B cell (primary cell): ENCODE data around the gene TRPM8. TPM values are rescaled to one million over a fixed set of nuclear protein-coding genes. Genes with fewer than 3 reads are reported as not detected.

Experiments
- ATAC-seq: fragments of 200-7000 bp; cut with Tn5 transposase; one replicate; pipeline ENCODE4 v1.10.0; 2021; ENCODE audit warnings: low read depth, mild to moderate bottlenecking, moderate number of reproducible peaks, moderate library complexity
- CTCF ChIA-PET: fragments of 350-600 bp; sonication (Branson Sonifier 250); formaldehyde crosslinking; loops from one replicate; lab custom pipeline; 2021; ENCODE audit warnings: antibody characterized with exemption, inconsistent platforms; lab: Charles Lee
- POLR2A ChIA-PET: fragments of 350-600 bp; sonication (Branson Sonifier 250); formaldehyde crosslinking; loops from one replicate; lab custom pipeline; 2021; ENCODE audit warnings: antibody characterized with exemption; lab: Charles Lee
- DNase-seq: peaks from one replicate; pipeline ENCODE4 v3.0.0; 2013
- H2AFZ ChIP-seq: 2 replicates; pipeline ENCODE4 v1.6.1; 2012; ENCODE audit warnings: mild to moderate bottlenecking, low read depth, low read length; ENCODE audit not compliant: insufficient read depth, poor library complexity, severe bottlenecking
- H3K27ac ChIP-seq, 2 donors: 1 replicate in 1 of 2; 2 replicates in 1 of 2; pipeline ENCODE4 v1.5.1; 2012 to 2013; ENCODE audit warnings: low read length in 2 of 2, mild to moderate bottlenecking in 2 of 2, moderate library complexity in 1 of 2
- H3K27me3 ChIP-seq, 4 experiments: fragments of 200-600 bp in 1 of 4; sonication (generic) in 1 of 4; replicated peaks in 1 of 4; 1 replicate in 2 of 4; 2 replicates in 2 of 4; pipeline versions ENCODE4 v1.6.1 to v1.7.0; 2013 to 2016; ENCODE audit warnings: low read length in 3 of 4, mild to moderate bottlenecking in 2 of 4, mixed read lengths in 1 of 4, moderate library complexity in 1 of 4; ENCODE audit not compliant: insufficient read depth in 4 of 4, control insufficient read depth in 3 of 4; ENCODE audit errors: control extremely low read depth in 1 of 4
- H3K36me3 ChIP-seq, 2 experiments: replicated peaks in 1 of 2; 1 replicate in 1 of 2; 2 replicates in 1 of 2; pipeline versions ENCODE4 v1.6.1 to v1.7.1; 2013; ENCODE audit warnings: low read length in 1 of 2; ENCODE audit not compliant: insufficient read depth in 2 of 2, control insufficient read depth in 1 of 2; ENCODE audit errors: control extremely low read depth in 1 of 2, extremely low read depth in 1 of 2
- H3K4me1 ChIP-seq, 2 donors: fragments of 200-600 bp in 1 of 2; sonication (generic) in 1 of 2; 1 replicate in 1 of 2; 2 replicates in 1 of 2; pipeline versions ENCODE4 v1.5.1 to v1.6.1; 2013 to 2017; ENCODE audit warnings: low read length in 2 of 2; ENCODE audit not compliant: control insufficient read depth in 2 of 2, insufficient read depth in 2 of 2
- H3K4me2 ChIP-seq: replicated peaks from 2 replicates; pipeline ENCODE3; 2012; ENCODE audit warnings: mild to moderate bottlenecking, low read depth, low read length; ENCODE audit not compliant: poor library complexity, severe bottlenecking
- H3K4me3 ChIP-seq, 5 experiments: fragments of 200-600 bp in 1 of 5; sonication (generic) in 1 of 5; 1 replicate in 3 of 5; 2 replicates in 2 of 5; pipeline versions ENCODE4 v1.5.1 to v1.7.0; 2011 to 2016; ENCODE audit warnings: low read length in 4 of 5, mild to moderate bottlenecking in 4 of 5, low read depth in 2 of 5, control low read depth in 1 of 5, moderate library complexity in 1 of 5; ENCODE audit not compliant: insufficient read depth in 1 of 5; ENCODE audit errors: control extremely low read depth in 1 of 5, extremely low read depth in 1 of 5
- H3K79me2 ChIP-seq: fragments of 200-600 bp; sonication (generic); one replicate; pipeline ENCODE4 v1.6.0; 2016; ENCODE audit warnings: low read length; ENCODE audit not compliant: control insufficient read depth, insufficient read depth
- H3K9ac ChIP-seq: fragments of 200-600 bp; sonication (generic); 2 replicates; pipeline ENCODE4 v1.6.1; 2017; ENCODE audit warnings: mild to moderate bottlenecking, low read length, moderate library complexity
- H3K9me3 ChIP-seq, 3 donors: one replicate each; pipeline versions ENCODE4 v1.6.1 to v1.7.1; 2013; ENCODE audit warnings: low read length in 2 of 3; ENCODE audit not compliant: control insufficient read depth in 2 of 3, insufficient read depth in 1 of 3; ENCODE audit errors: control extremely low read depth in 1 of 3
- H4K20me1 ChIP-seq: 2 replicates; pipeline ENCODE4 v1.6.0; 2012; ENCODE audit warnings: mild to moderate bottlenecking, low read length; ENCODE audit not compliant: insufficient read depth, control insufficient read depth, poor library complexity, severe bottlenecking
- H3K27ac Mint-ChIP-seq: one replicate; pipeline ENCODE4 v1.8.0; 2021; ENCODE audit warnings: mixed read lengths
- H3K27me3 Mint-ChIP-seq: one replicate; pipeline ENCODE4 v1.8.0; 2021; ENCODE audit warnings: mixed read lengths
- H3K4me1 Mint-ChIP-seq: one replicate; pipeline ENCODE4 v1.8.0; 2021; ENCODE audit warnings: mixed read lengths
- H3K4me3 Mint-ChIP-seq: one replicate; pipeline ENCODE4 v1.8.0; 2021; ENCODE audit warnings: mixed read lengths
- H3K9me3 Mint-ChIP-seq: one replicate; pipeline ENCODE4 v1.8.0; 2022; ENCODE audit warnings: mixed read lengths; ENCODE audit not compliant: insufficient read depth
- EZH2 ChIP-seq: IDR thresholded peaks from 2 replicates; pipeline ENCODE4 v1.6.1; 2012; ENCODE audit warnings: borderline replicate concordance, low read depth, mild to moderate bottlenecking, moderate library complexity, low read length; ENCODE audit not compliant: insufficient read depth, poor library complexity, severe bottlenecking
- WGBS: methylation state at CpG from one replicate; pipeline ENCODE4 v1.1.5; 2013; ENCODE audit warnings: missing lambda C conversion rate; ENCODE audit not compliant: insufficient coverage; 5-methylcytosine and 5-hydroxymethylcytosine counted together
- intact Hi-C: fragments of 100-400 bp; cut with micrococcal nuclease; formaldehyde crosslinking; loops from one replicate; pipeline ENCODE4 v1.10.0; 2022
- polyA plus RNA-seq: library from polyadenylated mRNA; depleted of rRNA; stranded (reverse); fragments of >200 nt; gene quantifications from 2 replicates; pipeline ENCODE4 v1.2.3, GENCODE V29; 2012
- total RNA-seq, 2 donors: library from RNA; stranded (reverse); fragments of 120-200 nt in 1 of 2; gene quantifications; 1 replicate in 1 of 2; 2 replicates in 1 of 2; pipeline versions ENCODE4 v1.2.3 to v1.2.4, GENCODE V29; 2013 to 2022
- TF ChIP-seq, protein P1 (sequence below): fragments of 200-600 bp; IDR thresholded peaks from one replicate; pipeline ENCODE4 v1.8.0; 2022; ENCODE audit warnings: antibody characterized with exemption, mild to moderate bottlenecking

The TRPM8 gene
- total and polyA plus RNA-seq, 2 donors (not counting 1 experiment from before 2014, with no cell fraction given) = not detected

- Histone ChIP-seq H3K36me3 (no peaks in the 10 kb centered on the region), H3K4me2 (no peak overlapping the region), H2AFZ (no peak overlapping the region), H4K20me1 (no peaks in the 10 kb centered on the region), H3K4me3 (no peak overlapping the region), H3K4me1 (no peaks in the 10 kb centered on the region), H3K27ac (no peak overlapping the region), H3K9ac (no peak overlapping the region), H3K9me3 (peaks cover 0 to 3% (median 0%) of the 10 kb centered on the region in 3 donors), H3K27me3 (peaks cover 0 to 14% (median 5%) of the 10 kb centered on the region in 4 experiments), H3K79me2 (no peaks in the 10 kb centered on the region)
- peaks cover 9% of the 10 kb centered on the region for H3K4me1 Mint-ChIP-seq
- peaks cover 43% of the 10 kb centered on the region for H3K27me3 Mint-ChIP-seq
- no peak for ATAC-seq
- WGBS = no CpG with 5 or more reads among the region's 1 CpG
- no peak overlapping the region for H3K27ac Mint-ChIP-seq
- H3K9me3 Mint-ChIP-seq = peaks cover 2% of the 10 kb centered on the region
- intact Hi-C loops = no loop called here
- DNase-seq = no peak
- ChIA-PET POLR2A (no interaction called here), CTCF (no interaction called here)
- H3K4me3 Mint-ChIP-seq = no peak overlapping the region
- TF ChIP-seq, protein P1, sequence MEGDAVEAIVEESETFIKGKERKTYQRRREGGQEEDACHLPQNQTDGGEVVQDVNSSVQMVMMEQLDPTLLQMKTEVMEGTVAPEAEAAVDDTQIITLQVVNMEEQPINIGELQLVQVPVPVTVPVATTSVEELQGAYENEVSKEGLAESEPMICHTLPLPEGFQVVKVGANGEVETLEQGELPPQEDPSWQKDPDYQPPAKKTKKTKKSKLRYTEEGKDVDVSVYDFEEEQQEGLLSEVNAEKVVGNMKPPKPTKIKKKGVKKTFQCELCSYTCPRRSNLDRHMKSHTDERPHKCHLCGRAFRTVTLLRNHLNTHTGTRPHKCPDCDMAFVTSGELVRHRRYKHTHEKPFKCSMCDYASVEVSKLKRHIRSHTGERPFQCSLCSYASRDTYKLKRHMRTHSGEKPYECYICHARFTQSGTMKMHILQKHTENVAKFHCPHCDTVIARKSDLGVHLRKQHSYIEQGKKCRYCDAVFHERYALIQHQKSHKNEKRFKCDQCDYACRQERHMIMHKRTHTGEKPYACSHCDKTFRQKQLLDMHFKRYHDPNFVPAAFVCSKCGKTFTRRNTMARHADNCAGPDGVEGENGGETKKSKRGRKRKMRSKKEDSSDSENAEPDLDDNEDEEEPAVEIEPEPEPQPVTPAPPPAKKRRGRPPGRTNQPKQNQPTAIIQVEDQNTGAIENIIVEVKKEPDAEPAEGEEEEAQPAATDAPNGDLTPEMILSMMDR = no peak
- no peak for TF ChIP-seq EZH2
Observed at GRCh38 chr2:233944269-233944668, 27.1 kb downstream of the TRPM8 start.

- Histone ChIP-seq H3K27me3 (peaks cover 0 to 11% (median 5%) of the 10 kb centered on the region in 4 experiments), H3K4me2 (no peak overlapping the region), H3K79me2 (no peaks in the 10 kb centered on the region), H3K9me3 (peaks cover 0 to 3% (median 0%) of the 10 kb centered on the region in 3 donors), H4K20me1 (no peaks in the 10 kb centered on the region), H3K9ac (no peak overlapping the region), H3K27ac (no peak overlapping the region), H3K36me3 (no peaks in the 10 kb centered on the region), H3K4me1 (no peaks in the 10 kb centered on the region), H2AFZ (no peak overlapping the region), H3K4me3 (no peak overlapping the region)
- WGBS = no CpG with 5 or more reads among the region's 1 CpG
- intact Hi-C loops = no loop called here
- Mint-ChIP-seq H3K4me1 (peaks cover 9% of the 10 kb centered on the region), H3K27me3 (peaks cover 43% of the 10 kb centered on the region), H3K4me3 (no peak overlapping the region), H3K9me3 (peaks cover 2% of the 10 kb centered on the region), H3K27ac (no peak overlapping the region)
- no peak for DNase-seq
- no peak for ATAC-seq
- ChIA-PET POLR2A (no interaction called here), CTCF (no interaction called here)
- TF ChIP-seq, protein P1 = no peak
- no peak for TF ChIP-seq EZH2
Observed at GRCh38 chr2:233944722-233945121, 27.5 kb downstream of the TRPM8 start.
